WTC11 (cell line): ENCODE data around the gene GOLGA6L10. TPM values are rescaled to one million over a fixed set of nuclear protein-coding genes. Genes with fewer than 3 reads are reported as not detected.
"Not testable (repeated sequence)": the region's sequence is repeated elsewhere in the genome, so short reads cannot be mapped to it uniquely, and the experiment has no call there.

ENCODE experiments used
- ATAC-seq: fragments of 200-7000 bp; cut with Tn5 transposase; 2 replicates; pipeline ENCODE4 v1.10.0; 2021; ENCODE audit warnings: mild to moderate bottlenecking, moderate library complexity
- Bru-seq: library from RNA; stranded (reverse); fragments of 400-500 nt; gene quantifications from one replicate; lab custom pipeline; 2021; lab: Mats Ljungman, UMichigan
- CTCF ChIA-PET: fragments of 300-600 bp; sonication (Branson Sonifier 250); formaldehyde crosslinking; loops from one replicate; lab custom pipeline; 2021; ENCODE audit warnings: antibody characterized with exemption; lab: Charles Lee
- POLR2A ChIA-PET: fragments of 350-600 bp; sonication (Branson Sonifier 250); formaldehyde crosslinking; loops from one replicate; lab custom pipeline; 2021; ENCODE audit warnings: antibody characterized with exemption; lab: Charles Lee
- DNase-seq: peaks from one replicate; pipeline ENCODE4 v3.0.0; 2021; ENCODE audit warnings: low spot score
- H3K27ac Mint-ChIP-seq: 2 replicates; pipeline ENCODE4 v1.8.0; 2021; ENCODE audit warnings: mixed read lengths
- H3K27me3 Mint-ChIP-seq: 2 replicates; pipeline ENCODE4 v1.8.0; 2021; ENCODE audit warnings: low read depth, mild to moderate bottlenecking, moderate library complexity, mixed read lengths
- H3K36me3 Mint-ChIP-seq: 2 replicates; pipeline ENCODE4 v1.8.0; 2021; ENCODE audit warnings: mixed read lengths
- H3K4me1 Mint-ChIP-seq: 2 replicates; pipeline ENCODE4 v1.8.0; 2022; ENCODE audit warnings: mixed read lengths
- H3K4me3 Mint-ChIP-seq: 2 replicates; pipeline ENCODE4 v1.8.0; 2021; ENCODE audit warnings: mild to moderate bottlenecking, moderate library complexity, mixed read lengths
- H3K9me3 Mint-ChIP-seq: 2 replicates; pipeline ENCODE4 v1.8.0; 2021; ENCODE audit warnings: mixed read lengths
- ATF6 ChIP-seq: sonication (generic); formaldehyde crosslinking; IDR thresholded peaks from 2 replicates; pipeline ENCODE4 v1.8.1; 2023; ENCODE audit warnings: mild to moderate bottlenecking, missing genetic modification reagents
- E2F4 ChIP-seq: sonication (generic); formaldehyde crosslinking; IDR thresholded peaks from 2 replicates; pipeline ENCODE4 v1.8.1; 2022; ENCODE audit warnings: low read depth, mild to moderate bottlenecking, moderate library complexity, missing genetic modification reagents, borderline replicate concordance
- HMGA2 ChIP-seq: fragments of 250-450 bp; sonication (Bioruptor Pico); IDR thresholded peaks from 2 replicates; pipeline ENCODE4 v1.4.0; 2021; ENCODE audit warnings: mild to moderate bottlenecking, moderate library complexity
- IRF2 ChIP-seq: sonication (generic); formaldehyde crosslinking; IDR thresholded peaks from 2 replicates; pipeline ENCODE4 v1.8.0; 2022; ENCODE audit warnings: low read depth, missing genetic modification reagents, borderline replicate concordance
- MXD4 ChIP-seq: fragments of 250-450 bp; sonication (Bioruptor Pico); IDR thresholded peaks from 2 replicates; pipeline ENCODE4 v1.8.0; 2021; ENCODE audit warnings: mild to moderate bottlenecking, moderate library complexity, borderline replicate concordance
- NFYB ChIP-seq: sonication (generic); formaldehyde crosslinking; conservative IDR thresholded peaks from 2 replicates; pipeline ENCODE4 v1.8.0; 2022; ENCODE audit warnings: low read depth, missing genetic modification reagents
- NR2C2 ChIP-seq: sonication (generic); formaldehyde crosslinking; IDR thresholded peaks from 2 replicates; pipeline ENCODE4 v1.8.0; 2022; ENCODE audit warnings: mild to moderate bottlenecking, missing genetic modification reagents
- PRRX2 ChIP-seq: fragments of 250-450 bp; sonication (Bioruptor Pico); IDR thresholded peaks from 2 replicates; pipeline ENCODE4 v1.8.0; 2021; ENCODE audit warnings: mild to moderate bottlenecking
- SMAD3 ChIP-seq: sonication (generic); formaldehyde crosslinking; IDR thresholded peaks from 2 replicates; pipeline ENCODE4 v1.8.0; 2022; ENCODE audit warnings: missing genetic modification reagents, mild to moderate bottlenecking, borderline replicate concordance
- USF1 ChIP-seq: sonication (generic); formaldehyde crosslinking; IDR thresholded peaks from 2 replicates; pipeline ENCODE4 v1.8.0; 2022; ENCODE audit warnings: mild to moderate bottlenecking, missing genetic modification reagents
- ZNF281 ChIP-seq: sonication (generic); formaldehyde crosslinking; IDR thresholded peaks from 2 replicates; pipeline ENCODE4 v1.8.0; 2023; ENCODE audit warnings: mild to moderate bottlenecking, missing genetic modification reagents
- ZNF396 ChIP-seq: fragments of 250-450 bp; sonication (Bioruptor Pico); IDR thresholded peaks from 2 replicates; pipeline ENCODE4 v1.8.0; 2021; ENCODE audit warnings: mild to moderate bottlenecking, moderate library complexity, borderline replicate concordance
- ZNF416 ChIP-seq: fragments of 250-450 bp; sonication (Bioruptor Pico); IDR thresholded peaks from 2 replicates; pipeline ENCODE4 v1.9.0; 2021; ENCODE audit warnings: mild to moderate bottlenecking, inconsistent platforms
- long read RNA-seq, 3 experiments: library from RNA in 1 of 3; library from capped mRNA in 1 of 3; library from polyadenylated mRNA in 1 of 3; unstranded in 2 of 3; stranded (forward) in 1 of 3; transcript quantifications; one replicate each; pipeline ENCODE4 v2.0.0, GENCODE V29; 2021
- total RNA-seq: library from RNA; stranded (reverse); gene quantifications from 3 replicates; pipeline ENCODE4 v1.2.3, GENCODE V29; 2021
- TF ChIP-seq, protein P1 (sequence below): sonication (generic); formaldehyde crosslinking; IDR thresholded peaks from 2 replicates; pipeline ENCODE4 v1.8.1; 2022; ENCODE audit warnings: mild to moderate bottlenecking, moderate library complexity, missing genetic modification reagents
- TF ChIP-seq, protein P2 (sequence below): sonication (generic); formaldehyde crosslinking; IDR thresholded peaks from 2 replicates; pipeline ENCODE4 v1.8.1; 2023; ENCODE audit warnings: mild to moderate bottlenecking, missing genetic modification reagents, borderline replicate concordance
- TF ChIP-seq, protein P3 (sequence below): fragments of 250-450 bp; sonication (Bioruptor Pico); conservative IDR thresholded peaks from 2 replicates; pipeline ENCODE4 v1.9.0; 2021; ENCODE audit warnings: mild to moderate bottlenecking

The GOLGA6L10 gene
- total RNA-seq (5.1 to 7.7 TPM (median 5.8 TPM) in 3 replicates), Bru-seq, nascent RNA (percentile 49 among the genes with signal in this experiment)
- long read RNA-seq, experiment 1: 0 reads
- long read RNA-seq, experiment 2, partial matches to known transcripts: 1 of 1 reads
- long read RNA-seq, experiment 2, other reads (novel, unspliced or antisense): 0 of 1 reads
- long read RNA-seq, experiment 3: 0 reads

- H3K9me3 Mint-ChIP-seq, ATAC-seq, H3K36me3 Mint-ChIP-seq, H3K4me3 Mint-ChIP-seq, POLR2A ChIA-PET, H3K27ac Mint-ChIP-seq, H3K4me1 Mint-ChIP-seq, CTCF ChIA-PET, DNase-seq, H3K27me3 Mint-ChIP-seq: not testable (repeated sequence)
Observed at GRCh38 chr15:82349375-82349774, at the start of gene GOLGA6L10. Gene GOLGA6L10, minus strand, starts transcription at chr15:82349475. Its CDS starts 100 bp downstream, at chr15:82349375.

GRCh38 chr15:82398785-82399184 lies 49.5 kb upstream of the GOLGA6L10 start:
- no peaks in the 10 kb centered on the region for H3K36me3 Mint-ChIP-seq
- CTCF ChIA-PET: interaction anchor here (1.2 kb wide), 1 partner anchor 132 kb away, joined by 3 read pairs; no protein-coding TSS in a partner anchor
- DNase-seq (no peak), ATAC-seq (no peak; the same call in 1 of the 2 replicates)
- peaks cover 4% of the 10 kb centered on the region for H3K9me3 Mint-ChIP-seq
- H3K4me1 Mint-ChIP-seq: peaks cover 36% of the 10 kb centered on the region
- peak overlapping the region; percentile 49 for H3K27ac Mint-ChIP-seq
- H3K4me3 Mint-ChIP-seq: no peak overlapping the region
- H3K27me3 Mint-ChIP-seq: no peaks in the 10 kb centered on the region
- POLR2A ChIA-PET: no interaction called here
- TF ChIP-seq, protein P1, sequence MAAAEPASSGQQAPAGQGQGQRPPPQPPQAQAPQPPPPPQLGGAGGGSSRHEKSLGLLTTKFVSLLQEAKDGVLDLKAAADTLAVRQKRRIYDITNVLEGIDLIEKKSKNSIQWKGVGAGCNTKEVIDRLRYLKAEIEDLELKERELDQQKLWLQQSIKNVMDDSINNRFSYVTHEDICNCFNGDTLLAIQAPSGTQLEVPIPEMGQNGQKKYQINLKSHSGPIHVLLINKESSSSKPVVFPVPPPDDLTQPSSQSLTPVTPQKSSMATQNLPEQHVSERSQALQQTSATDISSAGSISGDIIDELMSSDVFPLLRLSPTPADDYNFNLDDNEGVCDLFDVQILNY (CRISPR knock-in tag): no peak
- TF ChIP-seq USF1 (CRISPR knock-in tag): no peak

DNA sequence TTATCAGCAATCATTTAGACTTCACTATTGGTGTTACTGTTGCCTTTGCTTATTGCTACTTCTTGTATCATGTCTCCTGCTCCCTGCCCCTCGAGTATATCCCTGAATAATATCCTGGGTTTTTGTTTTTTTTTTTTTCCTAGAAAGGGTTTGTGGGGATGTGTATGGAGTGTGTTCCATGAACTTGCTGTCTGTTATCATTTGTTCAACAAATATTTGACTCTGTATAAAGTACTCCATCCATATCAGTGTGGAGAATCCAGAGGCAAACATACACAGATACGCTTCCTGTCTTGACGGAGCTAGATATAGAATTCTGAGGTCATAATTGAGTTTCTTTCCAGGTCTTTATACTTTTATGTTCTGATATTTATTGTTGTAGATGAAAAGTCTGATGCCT lies 48.5 kb upstream of the GOLGA6L10 start:
- ChIA-PET POLR2A (no interaction called here), CTCF (interaction anchor here (1.2 kb wide), 1 partner anchor 133 kb away, joined by 3 read pairs; no protein-coding TSS in a partner anchor)
- H3K27me3 Mint-ChIP-seq: no peaks in the 10 kb centered on the region
- H3K4me1 Mint-ChIP-seq: peaks cover 34% of the 10 kb centered on the region
- no peak for ATAC-seq
- no peaks in the 10 kb centered on the region for H3K36me3 Mint-ChIP-seq
- H3K4me3 Mint-ChIP-seq: no peak overlapping the region
- DNase-seq: no peak
- H3K27ac Mint-ChIP-seq: peak overlapping the region; percentile 49; the same call in 1 of the 2 replicates
- H3K9me3 Mint-ChIP-seq: peaks cover 4% of the 10 kb centered on the region
- TF ChIP-seq MXD4 (CRISPR knock-in tag) (no peak), NFYB (no peak), ATF6 (CRISPR knock-in tag) (no peak), IRF2 (CRISPR knock-in tag) (no peak), PRRX2 (no peak), ZNF281 (CRISPR knock-in tag) (no peak), ZNF396 (CRISPR knock-in tag) (no peak), E2F4 (no peak), NR2C2 (CRISPR knock-in tag) (no peak), SMAD3 (CRISPR knock-in tag) (no peak), HMGA2 (no peak), ZNF416 (CRISPR knock-in tag) (no peak)
- TF ChIP-seq, protein P2, sequence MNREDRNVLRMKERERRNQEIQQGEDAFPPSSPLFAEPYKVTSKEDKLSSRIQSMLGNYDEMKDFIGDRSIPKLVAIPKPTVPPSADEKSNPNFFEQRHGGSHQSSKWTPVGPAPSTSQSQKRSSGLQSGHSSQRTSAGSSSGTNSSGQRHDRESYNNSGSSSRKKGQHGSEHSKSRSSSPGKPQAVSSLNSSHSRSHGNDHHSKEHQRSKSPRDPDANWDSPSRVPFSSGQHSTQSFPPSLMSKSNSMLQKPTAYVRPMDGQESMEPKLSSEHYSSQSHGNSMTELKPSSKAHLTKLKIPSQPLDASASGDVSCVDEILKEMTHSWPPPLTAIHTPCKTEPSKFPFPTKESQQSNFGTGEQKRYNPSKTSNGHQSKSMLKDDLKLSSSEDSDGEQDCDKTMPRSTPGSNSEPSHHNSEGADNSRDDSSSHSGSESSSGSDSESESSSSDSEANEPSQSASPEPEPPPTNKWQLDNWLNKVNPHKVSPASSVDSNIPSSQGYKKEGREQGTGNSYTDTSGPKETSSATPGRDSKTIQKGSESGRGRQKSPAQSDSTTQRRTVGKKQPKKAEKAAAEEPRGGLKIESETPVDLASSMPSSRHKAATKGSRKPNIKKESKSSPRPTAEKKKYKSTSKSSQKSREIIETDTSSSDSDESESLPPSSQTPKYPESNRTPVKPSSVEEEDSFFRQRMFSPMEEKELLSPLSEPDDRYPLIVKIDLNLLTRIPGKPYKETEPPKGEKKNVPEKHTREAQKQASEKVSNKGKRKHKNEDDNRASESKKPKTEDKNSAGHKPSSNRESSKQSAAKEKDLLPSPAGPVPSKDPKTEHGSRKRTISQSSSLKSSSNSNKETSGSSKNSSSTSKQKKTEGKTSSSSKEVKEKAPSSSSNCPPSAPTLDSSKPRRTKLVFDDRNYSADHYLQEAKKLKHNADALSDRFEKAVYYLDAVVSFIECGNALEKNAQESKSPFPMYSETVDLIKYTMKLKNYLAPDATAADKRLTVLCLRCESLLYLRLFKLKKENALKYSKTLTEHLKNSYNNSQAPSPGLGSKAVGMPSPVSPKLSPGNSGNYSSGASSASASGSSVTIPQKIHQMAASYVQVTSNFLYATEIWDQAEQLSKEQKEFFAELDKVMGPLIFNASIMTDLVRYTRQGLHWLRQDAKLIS (CRISPR knock-in tag): no peak
- TF ChIP-seq, protein P3, sequence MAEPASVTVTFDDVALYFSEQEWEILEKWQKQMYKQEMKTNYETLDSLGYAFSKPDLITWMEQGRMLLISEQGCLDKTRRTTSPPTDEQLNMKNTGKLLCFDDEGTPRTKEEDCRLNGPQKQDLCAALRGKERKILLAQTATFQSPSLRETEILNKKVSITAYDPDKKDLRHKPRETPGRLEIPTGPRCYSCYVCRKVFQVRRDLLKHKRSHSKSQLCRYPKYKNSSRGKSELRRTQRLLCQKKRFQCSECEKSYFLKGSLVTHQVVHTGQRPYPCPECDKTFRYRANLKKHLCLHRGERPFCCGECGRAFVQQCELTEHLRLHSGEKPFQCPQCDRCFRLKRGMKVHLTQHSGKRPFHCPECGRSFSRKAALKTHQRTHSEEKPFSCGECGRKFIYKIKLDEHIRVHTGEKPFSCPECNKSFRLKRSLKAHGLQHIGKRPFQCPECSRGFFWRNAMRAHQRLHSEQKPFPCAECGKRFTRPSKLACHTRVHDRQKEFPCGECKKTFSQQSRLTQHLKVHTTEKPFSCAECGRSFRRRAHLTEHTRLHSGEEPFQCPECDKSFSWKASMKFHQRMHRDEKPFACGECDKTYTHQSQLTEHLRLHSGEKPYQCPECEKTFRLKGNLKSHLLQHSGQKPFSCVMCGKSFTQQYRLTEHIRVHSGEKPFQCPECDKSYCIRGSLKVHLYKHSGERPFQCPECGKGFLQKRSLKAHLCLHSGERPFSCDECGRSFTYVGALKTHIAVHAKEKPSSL (CRISPR knock-in tag): no peak
